ENCODE measurements around the gene NUMBL.

The NUMBL gene

GRCh38 chr19:40671404-40671803 lies 19.0 kb downstream of the NUMBL start:
- Histone ChIP-seq H3K4me2 (ENCODE audit: low read length, poor library complexity, severe bottlenecking) (no peak overlapping the region), H3K23ac (ENCODE audit: low read length in 2 of 2) (no peak overlapping the region), H3K9me3 (ENCODE audit: control insufficient read depth, low read length) (peaks cover 11% of the 10 kb centered on the region), H3K27me3 (ENCODE audit: control insufficient read depth in 1 of 2, insufficient read depth in 1 of 2, low read length in 2 of 2) (no peaks in the 10 kb centered on the region), H2BK12ac (ENCODE audit: low read length in 2 of 2) (no peak overlapping the region), H3K4me3 (ENCODE audit: insufficient read depth in 1 of 2, low read depth in 1 of 2, low read length in 2 of 2) (no peak overlapping the region), H3K4ac (ENCODE audit: low read depth in 1 of 2, low read length in 2 of 2) (no peak overlapping the region), H3K36me3 (ENCODE audit: control insufficient read depth in 1 of 2, insufficient read depth in 2 of 2, low read depth in 1 of 2, low read length in 2 of 2) (peaks cover 89 to 94% of the 10 kb centered on the region in 2 experiments), H2BK15ac (ENCODE audit: low read depth, poor library complexity, severe bottlenecking) (no peak overlapping the region), H2AK5ac (ENCODE audit: low read length, severe bottlenecking) (no peak overlapping the region), H3K79me1 (replicated peaks; ENCODE audit: low read length, poor library complexity, severe bottlenecking) (no peaks in the 10 kb centered on the region), H3K9ac (ENCODE audit: low read length) (no peak overlapping the region), H3K14ac (ENCODE audit: low read length in 2 of 2) (no peak overlapping the region), H2BK5ac (ENCODE audit: low read depth, low read length, poor library complexity, severe bottlenecking) (no peak overlapping the region), H4K8ac (ENCODE audit: low read length) (no peak overlapping the region), H2BK120ac (ENCODE audit: low read depth, low read length) (no peak overlapping the region), H2AFZ (ENCODE audit: low read depth, low read length) (no peak overlapping the region), H4K91ac (ENCODE audit: low read length) (peak overlapping the region; percentile 7), H3K18ac (ENCODE audit: low read depth in 1 of 2, low read length in 2 of 2) (no peak overlapping the region), H3K4me1 (ENCODE audit: control insufficient read depth, insufficient read depth, low read depth, low read length) (peaks cover 9% of the 10 kb centered on the region), H3K27ac (ENCODE audit: low read length, poor library complexity, severe bottlenecking) (no peak overlapping the region)
- WGBS: 94% methylated on average over 9 of the region's 9 CpGs
- DNase-seq: no peak

GRCh38 chr19:40668991-40669614 lies 21.3 kb downstream of the NUMBL start:
- H2BK120ac ChIP-seq (ENCODE audit: low read depth, low read length): no peak overlapping the region
- H3K4me3 ChIP-seq (ENCODE audit: insufficient read depth in 1 of 2, low read depth in 1 of 2, low read length in 2 of 2): no peak overlapping the region
- WGBS: 96% methylated on average over 7 of the region's 7 CpGs
- no peak overlapping the region for H3K23ac ChIP-seq (ENCODE audit: low read length in 2 of 2)
- H3K4me2 ChIP-seq (ENCODE audit: low read length, poor library complexity, severe bottlenecking): no peak overlapping the region
- H3K18ac ChIP-seq (ENCODE audit: low read depth in 1 of 2, low read length in 2 of 2): no peak overlapping the region
- H2AFZ ChIP-seq (ENCODE audit: low read depth, low read length): no peak overlapping the region
- H3K4ac ChIP-seq (ENCODE audit: low read depth in 1 of 2, low read length in 2 of 2): no peak overlapping the region
- H3K27me3 ChIP-seq (ENCODE audit: control insufficient read depth in 1 of 2, insufficient read depth in 1 of 2, low read length in 2 of 2): no peaks in the 10 kb centered on the region
- H3K36me3 ChIP-seq (ENCODE audit: control insufficient read depth in 1 of 2, insufficient read depth in 2 of 2, low read depth in 1 of 2, low read length in 2 of 2): peaks cover 72 to 73% of the 10 kb centered on the region in 2 experiments
- H3K27ac ChIP-seq (ENCODE audit: low read length, poor library complexity, severe bottlenecking): no peak overlapping the region
- no peaks in the 10 kb centered on the region for H3K79me1 ChIP-seq (replicated peaks; ENCODE audit: low read length, poor library complexity, severe bottlenecking)
- peaks cover 11% of the 10 kb centered on the region for H3K9me3 ChIP-seq (ENCODE audit: control insufficient read depth, low read length)
- H4K91ac ChIP-seq (ENCODE audit: low read length): no peak overlapping the region
- peaks cover 7% of the 10 kb centered on the region for H3K4me1 ChIP-seq (ENCODE audit: control insufficient read depth, insufficient read depth, low read depth, low read length)
- H3K9ac ChIP-seq (ENCODE audit: low read length): no peak overlapping the region
- no peak overlapping the region for H4K8ac ChIP-seq (ENCODE audit: low read length)
- no peak overlapping the region for H2BK5ac ChIP-seq (ENCODE audit: low read depth, low read length, poor library complexity, severe bottlenecking)
- no peak overlapping the region for H2AK5ac ChIP-seq (ENCODE audit: low read length, severe bottlenecking)
- DNase-seq: no peak
- no peak overlapping the region for H2BK15ac ChIP-seq (ENCODE audit: low read depth, poor library complexity, severe bottlenecking)
- no peak overlapping the region for H2BK12ac ChIP-seq (ENCODE audit: low read length in 2 of 2)
- no peak overlapping the region for H3K14ac ChIP-seq (ENCODE audit: low read length in 2 of 2)

- no peaks in the 10 kb centered on the region for H3K79me1 ChIP-seq (replicated peaks; ENCODE audit: low read length, poor library complexity, severe bottlenecking)
- H3K9me3 ChIP-seq (ENCODE audit: control insufficient read depth, low read length): peaks cover 11% of the 10 kb centered on the region
- H3K27me3 ChIP-seq (ENCODE audit: control insufficient read depth in 1 of 2, insufficient read depth in 1 of 2, low read length in 2 of 2): no peaks in the 10 kb centered on the region
- no peak for DNase-seq
- H3K4me2 ChIP-seq (ENCODE audit: low read length, poor library complexity, severe bottlenecking): no peak overlapping the region
- H3K14ac ChIP-seq (ENCODE audit: low read length in 2 of 2): no peak overlapping the region
- no peak overlapping the region for H3K4me3 ChIP-seq (ENCODE audit: insufficient read depth in 1 of 2, low read depth in 1 of 2, low read length in 2 of 2)
- H3K18ac ChIP-seq (ENCODE audit: low read depth in 1 of 2, low read length in 2 of 2): no peak overlapping the region
- H2BK12ac ChIP-seq (ENCODE audit: low read length in 2 of 2): no peak overlapping the region
- no peak overlapping the region for H4K91ac ChIP-seq (ENCODE audit: low read length)
- no peak overlapping the region for H4K8ac ChIP-seq (ENCODE audit: low read length)
- no peak overlapping the region for H2BK5ac ChIP-seq (ENCODE audit: low read depth, low read length, poor library complexity, severe bottlenecking)
- WGBS: 97% methylated on average over 14 of the region's 14 CpGs
- no peak overlapping the region for H3K27ac ChIP-seq (ENCODE audit: low read length, poor library complexity, severe bottlenecking)
- H2BK120ac ChIP-seq (ENCODE audit: low read depth, low read length): no peak overlapping the region
- no peak overlapping the region for H2AK5ac ChIP-seq (ENCODE audit: low read length, severe bottlenecking)
- no peak overlapping the region for H3K23ac ChIP-seq (ENCODE audit: low read length in 2 of 2)
- no peak overlapping the region for H2BK15ac ChIP-seq (ENCODE audit: low read depth, poor library complexity, severe bottlenecking)
- H3K9ac ChIP-seq (ENCODE audit: low read length): no peak overlapping the region
- no peak overlapping the region for H2AFZ ChIP-seq (ENCODE audit: low read depth, low read length)
- no peak overlapping the region for H3K4ac ChIP-seq (ENCODE audit: low read depth in 1 of 2, low read length in 2 of 2)
- H3K36me3 ChIP-seq (ENCODE audit: control insufficient read depth in 1 of 2, insufficient read depth in 2 of 2, low read depth in 1 of 2, low read length in 2 of 2): peaks cover 57 to 58% of the 10 kb centered on the region in 2 experiments
- peaks cover 11% of the 10 kb centered on the region for H3K4me1 ChIP-seq (ENCODE audit: control insufficient read depth, insufficient read depth, low read depth, low read length)
Measured at GRCh38 chr19:40667602-40668001, 22.8 kb downstream of the NUMBL start.

- peak overlapping the region in 1 of 2 experiments; percentile 37 for H2BK12ac ChIP-seq (ENCODE audit: low read length in 2 of 2)
- no peak overlapping the region for H3K23ac ChIP-seq (ENCODE audit: low read length in 2 of 2)
- no peak overlapping the region for H3K27ac ChIP-seq (ENCODE audit: low read length, poor library complexity, severe bottlenecking)
- peaks cover 11% of the 10 kb centered on the region for H3K9me3 ChIP-seq (ENCODE audit: control insufficient read depth, low read length)
- no peak overlapping the region for H3K9ac ChIP-seq (ENCODE audit: low read length)
- H2AK5ac ChIP-seq (ENCODE audit: low read length, severe bottlenecking): no peak overlapping the region
- peak overlapping the region in 1 of 2 experiments; percentile 35 for H3K14ac ChIP-seq (ENCODE audit: low read length in 2 of 2)
- H2BK120ac ChIP-seq (ENCODE audit: low read depth, low read length): no peak overlapping the region
- H3K4me1 ChIP-seq (ENCODE audit: control insufficient read depth, insufficient read depth, low read depth, low read length): peaks cover 11% of the 10 kb centered on the region
- H3K4ac ChIP-seq (ENCODE audit: low read depth in 1 of 2, low read length in 2 of 2): peak overlapping the region in 1 of 2 experiments; percentile 57
- H4K91ac ChIP-seq (ENCODE audit: low read length): peak overlapping the region; percentile 9
- H2BK15ac ChIP-seq (ENCODE audit: low read depth, poor library complexity, severe bottlenecking): no peak overlapping the region
- H3K27me3 ChIP-seq (ENCODE audit: control insufficient read depth in 1 of 2, insufficient read depth in 1 of 2, low read length in 2 of 2): no peaks in the 10 kb centered on the region
- H3K36me3 ChIP-seq (ENCODE audit: control insufficient read depth in 1 of 2, insufficient read depth in 2 of 2, low read depth in 1 of 2, low read length in 2 of 2): peaks cover 50 to 52% of the 10 kb centered on the region in 2 experiments
- H4K8ac ChIP-seq (ENCODE audit: low read length): peak overlapping the region; percentile 19
- WGBS: 96% methylated on average over 12 of the region's 14 CpGs
- DNase-seq: no peak
- no peak overlapping the region for H2BK5ac ChIP-seq (ENCODE audit: low read depth, low read length, poor library complexity, severe bottlenecking)
- no peak overlapping the region for H3K4me3 ChIP-seq (ENCODE audit: insufficient read depth in 1 of 2, low read depth in 1 of 2, low read length in 2 of 2)
- H3K4me2 ChIP-seq (ENCODE audit: low read length, poor library complexity, severe bottlenecking): no peak overlapping the region
- no peak overlapping the region for H2AFZ ChIP-seq (ENCODE audit: low read depth, low read length)
- no peaks in the 10 kb centered on the region for H3K79me1 ChIP-seq (replicated peaks; ENCODE audit: low read length, poor library complexity, severe bottlenecking)
- no peak overlapping the region for H3K18ac ChIP-seq (ENCODE audit: low read depth in 1 of 2, low read length in 2 of 2)
Measured at GRCh38 chr19:40666803-40667438, 23.5 kb downstream of the NUMBL start.

Measured in mesenchymal stem cell (in vitro differentiated cells and primary cell).